Activated T-helper 2 cell treated with anti-CD3 and anti-CD28 coated beads, Interferon-gamma antibody, Interleukin-2, Interleukin-4, amounts not matched to agents 10 μg/mL and 5 μg/mL and 100 μg/mL, durations not matched to agents 14 hours and 24 hours and 36 hours (primary cell): ENCODE data around the gene GCSAM. TPM values are rescaled to one million over a fixed set of nuclear protein-coding genes. Genes with fewer than 3 reads are reported as not detected.
"Not testable (repeated sequence)": the region's sequence is repeated elsewhere in the genome, so short reads cannot be mapped to it uniquely, and the experiment has no call there.

Experiments
- DNase-seq: peaks from one replicate; pipeline ENCODE4 v3.0.0; 2021; ENCODE audit warnings: low spot score
- H3K27ac Mint-ChIP-seq: one replicate; pipeline ENCODE4 v1.8.0; 2021; ENCODE audit warnings: mixed read lengths
- H3K27me3 Mint-ChIP-seq: one replicate; pipeline ENCODE4 v1.8.0; 2021; ENCODE audit warnings: low read depth, mixed read lengths
- H3K36me3 Mint-ChIP-seq: one replicate; pipeline ENCODE4 v1.8.0; 2021; ENCODE audit warnings: low read depth, mixed read lengths
- H3K4me1 Mint-ChIP-seq: one replicate; pipeline ENCODE4 v1.8.0; 2021; ENCODE audit warnings: low read depth, mixed read lengths
- H3K4me3 Mint-ChIP-seq: one replicate; pipeline ENCODE4 v1.8.0; 2021; ENCODE audit warnings: low read depth, mild to moderate bottlenecking, moderate library complexity, mixed read lengths
- H3K9me3 Mint-ChIP-seq: one replicate; pipeline ENCODE4 v1.8.0; 2021; ENCODE audit warnings: mixed read lengths
- intact Hi-C: fragments of 100-400 bp; cut with micrococcal nuclease; formaldehyde crosslinking; loops from one replicate; pipeline ENCODE4 v1.15.1; 2023
- total RNA-seq: library from RNA; stranded (reverse); gene quantifications from 2 replicates; pipeline ENCODE4 v1.2.3, GENCODE V29; 2022

Gene GCSAM
- total RNA-seq, 1 donor from 2014 or later: 1.6 TPM

GRCh38 chr3:112074006-112074405 lies 59.0 kb downstream of the GCSAM start:
- DNase-seq: no peak
- H3K36me3 Mint-ChIP-seq: peaks cover 11% of the 10 kb centered on the region
- no peak overlapping the region for H3K4me3 Mint-ChIP-seq
- peaks cover 49% of the 10 kb centered on the region for H3K4me1 Mint-ChIP-seq
- peaks cover 5% of the 10 kb centered on the region for H3K27me3 Mint-ChIP-seq
- intact Hi-C loops: no loop called here
- no peak overlapping the region for H3K27ac Mint-ChIP-seq
- peaks cover 13% of the 10 kb centered on the region for H3K9me3 Mint-ChIP-seq

- Mint-ChIP-seq H3K36me3 (peaks cover 11% of the 10 kb centered on the region), H3K4me3 (peak overlapping the region; percentile 20), H3K27ac (peak overlapping the region; percentile 53), H3K4me1 (peaks cover 38% of the 10 kb centered on the region), H3K9me3 (peaks cover 17% of the 10 kb centered on the region)
- H3K27me3 Mint-ChIP-seq, intact Hi-C loops: not testable (repeated sequence)
- peak; percentile 75 for DNase-seq
Measured at GRCh38 chr3:112072387-112073060, 60.5 kb downstream of the GCSAM start.

Other genes starting within 250 kb of the GCSAM start
- 46.3 and 46.9 TPM in 2 replicates for gene ABHD10, start 154.2 kb downstream of the GCSAM start, total RNA-seq
- 0.34 and 0.46 TPM in 2 replicates for gene TAGLN3, start 134.3 kb downstream of the GCSAM start, total RNA-seq
- not detected in 2 replicates for gene TMPRSS7, start 98.5 kb downstream of the GCSAM start, total RNA-seq
- gene C3orf52, start 46.9 kb downstream of the GCSAM start, total RNA-seq: 11.7 and 13.3 TPM in 2 replicates
- 0.37 TPM in 1 of 2 replicates, not detected in the other for gene SLC9C1, start 161.0 kb upstream of the GCSAM start, total RNA-seq
- 60.3 and 63.3 TPM in 2 replicates for gene CD200, start 199.9 kb upstream of the GCSAM start, total RNA-seq